GM19395 (cell line): Measurements from ENCODE around the gene TOR1AIP1.
A peak's percentile ranks its signal among the peaks of the same experiment; 100 is the strongest.

Experiments
- ATAC-seq: cut with Tn5 transposase; IDR thresholded peaks from one replicate; pipeline ENCODE4 v1.9.1; 2021; ENCODE audit warnings: mild to moderate bottlenecking, moderate library complexity; ENCODE audit not compliant: unreplicated experiment

The TOR1AIP1 gene

GRCh38 chr1:179879797-179880196 lies 2.3 kb upstream of the TOR1AIP1 start:
- ATAC-seq = no peak

GRCh38 chr1:179881642-179882252 lies 338 bp upstream of the TOR1AIP1 start:
- ATAC-seq = no peak

- ATAC-seq = peak; percentile 19
These were observed 1.1 kb downstream of the TOR1AIP1 start for GRCh38 chr1:179883040-179883744.

GRCh38 chr1:179883745-179884138 lies 1.7 kb downstream of the TOR1AIP1 start:
- peak; percentile 29 for ATAC-seq

GRCh38 chr1:179888071-179888470 lies 6.0 kb downstream of the TOR1AIP1 start:
- no peak for ATAC-seq

GRCh38 chr1:179889589-179889988 lies 7.5 kb downstream of the TOR1AIP1 start:
- ATAC-seq = no peak

GRCh38 chr1:179910934-179911333 lies 28.8 kb downstream of the TOR1AIP1 start:
- ATAC-seq = no peak

GRCh38 chr1:179911812-179912211 lies 29.7 kb downstream of the TOR1AIP1 start:
- ATAC-seq = no peak

- no peak for ATAC-seq
These were observed 35.7 kb downstream of the TOR1AIP1 start for GRCh38 chr1:179917601-179918429.

- ATAC-seq = no peak
These were observed 39.4 kb downstream of the TOR1AIP1 start for GRCh38 chr1:179921472-179921871.

GRCh38 chr1:179921981-179922872 lies 40.1 kb downstream of the TOR1AIP1 start:
- no peak for ATAC-seq

GRCh38 chr1:179923029-179923428 lies 40.9 kb downstream of the TOR1AIP1 start:
- no peak for ATAC-seq

GRCh38 chr1:179924268-179924667 lies 42.2 kb downstream of the TOR1AIP1 start:
- ATAC-seq = no peak

- no peak for ATAC-seq
These were observed 43.2 kb downstream of the TOR1AIP1 start for GRCh38 chr1:179925302-179925701.

GRCh38 chr1:179925922-179926849 lies 44.1 kb downstream of the TOR1AIP1 start:
- ATAC-seq = no peak

GRCh38 chr1:179926850-179927205 lies 44.7 kb downstream of the TOR1AIP1 start:
- no peak for ATAC-seq

GRCh38 chr1:179929955-179930798 lies 48.1 kb downstream of the TOR1AIP1 start:
- ATAC-seq = no peak

GRCh38 chr1:179930867-179931266 lies 48.8 kb downstream of the TOR1AIP1 start:
- no peak for ATAC-seq

- ATAC-seq = no peak
These were observed 51.1 kb downstream of the TOR1AIP1 start for GRCh38 chr1:179933219-179933618.
